ENCODE results near the gene ATP2B1. TPM values are rescaled to one million over a fixed set of nuclear protein-coding genes. Genes with fewer than 3 reads are reported as not detected.
"Not testable (repeated sequence)": the region's sequence is repeated elsewhere in the genome, so short reads cannot be mapped to it uniquely, and the experiment has no call there.

Gene ATP2B1
- total RNA-seq (28.0 and 38.0 TPM in 2 replicates), polyA plus RNA-seq (4.2 and 6.4 TPM in 2 replicates), polyA minus RNA-seq (25.8 and 32.6 TPM in 2 replicates), Bru-seq, nascent RNA (percentile 85 among the genes with signal in this experiment), BruChase-seq, experiment 1, labeled RNA remaining after a 6-hour chase (percentile 85 among the genes with signal in this experiment), BruChase-seq, experiment 2, labeled RNA remaining after a 2-hour chase (percentile 73 among the genes with signal in this experiment)
- polyA plus RNA-seq (2011; cell fraction: cytosol; rRNA removed): 9.1 and 10.9 TPM in 2 replicates
- 31.8 and 32.5 TPM in 2 replicates for polyA plus RNA-seq (2011; cell fraction: nucleus; rRNA removed)
- polyA plus RNA-seq (2012): 9.8 and 13.9 TPM in 2 replicates
- 32.1 TPM for polyA minus RNA-seq (2011; cell fraction: cytosol; rRNA and poly(A)+ RNA removed)
- polyA minus RNA-seq (2011; cell fraction: nucleus; rRNA and poly(A)+ RNA removed): 66.1 and 75.9 TPM in 2 replicates
- long read RNA-seq, full-length matches to known transcripts: 18 of 43 reads
- long read RNA-seq, partial matches to known transcripts: 13 of 43 reads
- long read RNA-seq, other reads (novel, unspliced or antisense): 12 of 43 reads

- FAIRE-seq (no peak), DNase-seq (ENCODE audit: low read depth, low spot score) (peak; percentile 85)
- dilution Hi-C loops (cut with MboI; ENCODE audit: extremely low pct_ligation_motif_present, low sequenced_read_pairs) (no loop called here), intact Hi-C loops (cut with micrococcal nuclease) (loop anchor here (1.0 to 5.0 kb wide), 14 partner anchors 117 to 1232 kb away; no protein-coding TSS in a partner anchor)
- Histone ChIP-seq H3K4me3 (replicated peaks in 1 of 3; ENCODE audit: insufficient read depth in 1 of 3, low read depth in 1 of 3, low read length in 3 of 3) (peak within 1 kb of the TSS; percentile 73 to 80 (median 75)), H2AFZ (ENCODE audit: low read depth, low read length) (peak within 1 kb of the TSS; percentile 82), H3K27me3 (ENCODE audit: control insufficient read depth in 2 of 2, insufficient read depth in 2 of 2, low read length in 2 of 2) (peaks cover 0 to 16% of the 10 kb centered on the region in 2 experiments), H3K4me2 (ENCODE audit: insufficient read depth, low read length) (peak within 1 kb of the TSS; percentile 94), H3K9me1 (replicated peaks; ENCODE audit: control insufficient read depth, extremely low read depth, insufficient read depth, low read length) (no peaks in the 10 kb centered on the region), H3K9me3 (replicated peaks; ENCODE audit: control insufficient read depth, insufficient read depth, low read length) (no peaks in the 10 kb centered on the region), H3K36me3 (ENCODE audit: control insufficient read depth in 2 of 2, extremely low read depth in 1 of 2, insufficient read depth in 2 of 2, low read length in 2 of 2) (no peaks in the 10 kb centered on the region), H3K4me1 (ENCODE audit: control insufficient read depth, extremely low read depth, insufficient read depth, low read length) (peaks cover 12% of the 10 kb centered on the region), H3K79me2 (ENCODE audit: control insufficient read depth, insufficient read depth, low read length) (peaks cover 18% of the 10 kb centered on the region), H4K20me1 (replicated peaks; ENCODE audit: control insufficient read depth, extremely low read depth, insufficient read depth, low read length) (peaks cover 2% of the 10 kb centered on the region), H3K27ac (ENCODE audit: insufficient read depth, low read depth, low read length) (peak within 1 kb of the TSS; percentile 67), H3K9ac (replicated peaks; ENCODE audit: extremely low read depth, insufficient read depth, low read length) (peak within 1 kb of the TSS; percentile 91)
- CTCF ChIA-PET: interaction anchor here (0.8 to 3.5 kb wide), 8 partner anchors 12 to 1236 kb away, joined by 3 to 14 read pairs (median 4); no protein-coding TSS in a partner anchor
- no peak for TF ChIP-seq FOS (IDR thresholded peaks at IDR 0.05; ENCODE audit: borderline replicate concordance, insufficient read depth, low read length)
- peak; percentile 49 for TF ChIP-seq POLR2AphosphoS5 (IDR thresholded peaks at IDR 0.05; ENCODE audit: insufficient read depth, low read depth, low read length)
- TF ChIP-seq MYC (IDR thresholded peaks at IDR 0.05; ENCODE audit: low read depth, low read length): no peak
- no peak for TF ChIP-seq GATA2 (IDR thresholded peaks at IDR 0.05; ENCODE audit: insufficient read depth, insufficient read length, low read depth, low read length)
- TF ChIP-seq POLR2A (IDR thresholded peaks at IDR 0.05; ENCODE audit: low read depth, low read length): peak; percentile 76
- TF ChIP-seq JUN (IDR thresholded peaks at IDR 0.05; ENCODE audit: borderline replicate concordance, insufficient read depth, insufficient read length, low read depth): no peak
- TF ChIP-seq EZH2 (IDR thresholded peaks at IDR 0.05; ENCODE audit: borderline replicate concordance, low read depth, low read length, severe bottlenecking): no peak
- BruUV-seq (replicated peaks): no TSS peak
- POLR2A ChIA-PET: interaction anchor here (1.3 to 1.4 kb wide), 2 partner anchors 12 to 241 kb away, joined by 3 to 7 read pairs; no protein-coding TSS in a partner anchor
Observed at GRCh38 chr12:89708565-89709156, at the start of gene ATP2B1. TSS of gene ATP2B1 (minus strand) at chr12:89708838. CDS start at chr12:89655886, 52,952 bp downstream.

GRCh38 chr12:89757987-89758386 is 49.3 kb upstream of the ATP2B1 start:
- not testable (repeated sequence) for BruUV-seq (replicated peaks)

More at GRCh38 chr12:89757987-89758386, 49.3 kb upstream of the ATP2B1 start:
- H3K9me3 ChIP-seq (replicated peaks; ENCODE audit: control insufficient read depth, insufficient read depth, low read length); H2AFZ ChIP-seq (ENCODE audit: low read depth, low read length); intact Hi-C loops (cut with micrococcal nuclease); H4K20me1 ChIP-seq (replicated peaks; ENCODE audit: control insufficient read depth, extremely low read depth, insufficient read depth, low read length); H3K4me2 ChIP-seq (ENCODE audit: insufficient read depth, low read length); dilution Hi-C loops (cut with MboI; ENCODE audit: extremely low pct_ligation_motif_present, low sequenced_read_pairs); H3K9me1 ChIP-seq (replicated peaks; ENCODE audit: control insufficient read depth, extremely low read depth, insufficient read depth, low read length); POLR2A ChIA-PET; H3K36me3 ChIP-seq (ENCODE audit: control insufficient read depth in 2 of 2, extremely low read depth in 1 of 2, insufficient read depth in 2 of 2, low read length in 2 of 2); H3K27ac ChIP-seq (ENCODE audit: insufficient read depth, low read depth, low read length); H3K79me2 ChIP-seq (ENCODE audit: control insufficient read depth, insufficient read depth, low read length); FAIRE-seq; DNase-seq (ENCODE audit: low read depth, low spot score); H3K27me3 ChIP-seq (ENCODE audit: control insufficient read depth in 2 of 2, insufficient read depth in 2 of 2, low read length in 2 of 2); H3K4me1 ChIP-seq (ENCODE audit: control insufficient read depth, extremely low read depth, insufficient read depth, low read length); H3K9ac ChIP-seq (replicated peaks; ENCODE audit: extremely low read depth, insufficient read depth, low read length); H3K4me3 ChIP-seq (replicated peaks in 1 of 3; ENCODE audit: insufficient read depth in 1 of 3, low read depth in 1 of 3, low read length in 3 of 3): not testable (repeated sequence)
- CTCF ChIA-PET: interaction anchor here (1.4 kb wide), 1 partner anchor 9 kb away, joined by 3 read pairs; no protein-coding TSS in a partner anchor

Data from endothelial cell of umbilical vein (primary cell).